Astrocyte of the spinal cord (primary cell): ENCODE measurements around the gene PLEKHM2.

ENCODE experiments used
- DNase-seq: peaks from one replicate; pipeline ENCODE4 v3.0.0; 2011; ENCODE audit warnings: low read depth, low spot score
- H3K4me3 ChIP-seq: 2 replicates; pipeline ENCODE4 v1.5.1; 2011; ENCODE audit warnings: low read depth, mild to moderate bottlenecking, low read length, moderate library complexity
- in situ Hi-C: cut with HindIII; loops from 2 replicates; pipeline ENCODE4 v1.10.0; 2017; ENCODE audit warnings: low sequenced_read_pairs
- TF ChIP-seq, protein P1 (sequence below): IDR thresholded peaks from 2 replicates; pipeline ENCODE4 v1.5.1; 2012; ENCODE audit warnings: low read depth, mild to moderate bottlenecking, low read length, inconsistent platforms

Gene PLEKHM2

GRCh38 chr1:15751717-15752116, 67.6 kb downstream of the PLEKHM2 start:
- no peak for DNase-seq
- in situ Hi-C loops = no loop called here
- no peak overlapping the region for H3K4me3 ChIP-seq
- TF ChIP-seq, protein P1, sequence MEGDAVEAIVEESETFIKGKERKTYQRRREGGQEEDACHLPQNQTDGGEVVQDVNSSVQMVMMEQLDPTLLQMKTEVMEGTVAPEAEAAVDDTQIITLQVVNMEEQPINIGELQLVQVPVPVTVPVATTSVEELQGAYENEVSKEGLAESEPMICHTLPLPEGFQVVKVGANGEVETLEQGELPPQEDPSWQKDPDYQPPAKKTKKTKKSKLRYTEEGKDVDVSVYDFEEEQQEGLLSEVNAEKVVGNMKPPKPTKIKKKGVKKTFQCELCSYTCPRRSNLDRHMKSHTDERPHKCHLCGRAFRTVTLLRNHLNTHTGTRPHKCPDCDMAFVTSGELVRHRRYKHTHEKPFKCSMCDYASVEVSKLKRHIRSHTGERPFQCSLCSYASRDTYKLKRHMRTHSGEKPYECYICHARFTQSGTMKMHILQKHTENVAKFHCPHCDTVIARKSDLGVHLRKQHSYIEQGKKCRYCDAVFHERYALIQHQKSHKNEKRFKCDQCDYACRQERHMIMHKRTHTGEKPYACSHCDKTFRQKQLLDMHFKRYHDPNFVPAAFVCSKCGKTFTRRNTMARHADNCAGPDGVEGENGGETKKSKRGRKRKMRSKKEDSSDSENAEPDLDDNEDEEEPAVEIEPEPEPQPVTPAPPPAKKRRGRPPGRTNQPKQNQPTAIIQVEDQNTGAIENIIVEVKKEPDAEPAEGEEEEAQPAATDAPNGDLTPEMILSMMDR = no peak

DNA sequence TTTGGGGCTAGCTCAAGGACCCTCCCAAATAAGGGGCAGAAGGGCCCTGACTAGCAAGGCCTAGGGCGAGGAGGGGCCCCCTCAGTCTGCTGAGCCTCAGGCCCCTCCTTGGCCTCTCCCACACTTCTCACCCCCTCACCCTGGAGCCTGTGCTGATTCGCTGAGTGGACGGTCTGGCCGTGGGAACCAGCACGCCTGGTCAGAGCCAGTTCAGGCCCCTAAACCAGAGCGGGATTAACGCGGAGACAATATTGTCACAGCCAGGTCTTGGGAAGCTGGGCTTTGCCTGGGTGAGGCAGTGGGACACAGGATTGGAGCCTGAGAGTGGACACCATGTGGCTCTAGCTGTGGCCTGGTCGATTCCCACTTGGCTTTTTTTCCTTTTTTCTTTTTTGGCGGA, 69.7 kb downstream of the PLEKHM2 start:
- DNase-seq = no peak
- H3K4me3 ChIP-seq = no peak overlapping the region
- in situ Hi-C loops = no loop called here
- TF ChIP-seq, protein P1 = no peak

DNA sequence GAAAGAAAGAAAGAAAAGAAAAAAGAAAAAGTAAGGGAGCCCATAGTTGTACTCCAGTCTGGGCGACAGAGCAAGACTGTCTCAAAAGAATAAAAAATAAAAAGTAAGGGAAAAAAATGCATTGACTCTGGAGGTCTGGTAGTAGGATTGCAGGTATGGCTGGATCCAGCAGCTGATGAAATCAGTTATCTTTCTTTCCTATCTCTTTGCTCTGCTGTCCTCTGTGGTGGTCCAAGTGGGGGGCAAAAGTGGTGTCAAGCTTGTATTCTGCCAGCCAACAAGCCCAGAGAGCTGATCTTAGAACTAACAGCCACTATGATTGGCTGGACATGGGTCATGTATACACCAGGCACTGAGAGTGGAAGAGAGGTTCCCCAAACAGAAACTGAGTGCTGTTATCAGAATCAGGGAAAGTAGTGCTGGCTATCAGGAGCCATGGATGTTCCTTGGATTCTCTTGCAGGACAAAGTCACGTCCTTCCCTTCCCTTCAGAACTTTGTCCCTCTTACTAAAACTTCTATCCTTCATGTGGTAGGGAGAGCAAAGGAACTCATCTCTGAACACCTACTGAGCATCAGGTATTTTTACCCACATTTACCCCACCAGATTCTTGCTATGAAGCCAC, 71.0 kb downstream of the PLEKHM2 start:
- DNase-seq = no peak
- in situ Hi-C loops = no loop called here
- H3K4me3 ChIP-seq = no peak overlapping the region
- TF ChIP-seq, protein P1 = no peak

- no peak overlapping the region for H3K4me3 ChIP-seq
Measured at GRCh38 chr1:15755646-15756040, 71.5 kb downstream of the PLEKHM2 start.

DNA sequence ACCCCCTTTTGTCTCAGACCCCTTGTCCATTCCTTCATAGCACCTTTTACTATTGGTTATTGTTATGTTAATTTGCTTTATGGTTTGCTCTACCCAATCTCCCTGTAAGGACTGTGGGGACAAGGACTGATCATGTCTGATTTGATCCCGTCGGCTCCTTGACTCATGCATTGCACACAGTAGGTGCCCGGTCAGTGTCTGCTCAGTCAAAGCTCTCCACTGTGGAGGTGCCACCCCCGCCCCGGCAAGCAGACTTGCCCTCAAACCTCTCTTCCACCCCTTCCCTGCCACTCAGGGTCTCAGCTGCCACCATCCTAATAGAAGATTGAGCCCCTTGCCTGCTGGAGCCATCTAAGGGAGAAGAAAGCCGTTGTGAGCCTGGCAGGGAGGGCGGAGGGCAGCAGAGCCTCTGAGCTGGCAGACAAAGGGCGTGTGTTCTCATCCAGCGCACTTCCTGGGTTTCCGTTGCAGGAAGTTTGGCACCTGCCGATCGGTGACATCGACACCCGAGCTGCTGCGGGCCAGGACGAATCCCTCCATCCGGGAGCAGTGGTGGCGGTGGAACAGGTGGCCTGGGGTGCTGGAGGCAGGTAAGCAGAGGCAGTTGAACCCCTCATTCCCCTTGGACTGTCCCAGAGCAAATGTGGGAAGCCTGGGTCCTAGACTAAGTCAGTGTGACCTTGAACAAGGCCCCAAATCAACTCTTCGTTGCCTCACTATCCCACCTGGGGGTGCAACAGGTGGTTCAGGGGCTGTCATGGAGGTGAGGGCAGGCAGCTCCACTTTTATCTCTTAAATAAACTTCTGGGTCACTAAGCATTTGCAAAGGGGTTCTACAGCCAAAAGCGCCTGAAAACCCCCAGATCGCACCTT, 72.3 kb downstream of the PLEKHM2 start:
- H3K4me3 ChIP-seq = no peak overlapping the region
- DNase-seq = no peak
- in situ Hi-C loops = no loop called here
- TF ChIP-seq, protein P1 = no peak

More at GRCh38 chr1:15755646-15756040, 71.5 kb downstream of the PLEKHM2 start:
- no peak for DNase-seq
- in situ Hi-C loops = no loop called here
- TF ChIP-seq, protein P1 = no peak

GRCh38 chr1:15757016-15757543, 73.0 kb downstream of the PLEKHM2 start:
- H3K4me3 ChIP-seq = no peak overlapping the region
- in situ Hi-C loops = no loop called here
- TF ChIP-seq, protein P1 = no peak
- no peak for DNase-seq
